HepG2 (cell line): ENCODE measurements around the gene OSBPL2. TPM values are rescaled to one million over a fixed set of nuclear protein-coding genes. Genes with fewer than 3 reads are reported as not detected.

Source experiments
- ADNP ChIP-seq: sonication (generic); formaldehyde crosslinking; IDR thresholded peaks from 2 replicates; pipeline ENCODE4 v1.4.0; 2020; ENCODE audit warnings: missing genetic modification reagents
- ATF7-NPFF ChIP-seq: sonication (generic); formaldehyde crosslinking; IDR thresholded peaks from 2 replicates; pipeline ENCODE4 v1.8.1; 2023; ENCODE audit warnings: mild to moderate bottlenecking, low read depth, missing genetic modification reagents, moderate library complexity
- ESRRA ChIP-seq: sonication (generic); formaldehyde crosslinking; IDR thresholded peaks from 2 replicates; pipeline ENCODE4 v1.5.1; 2020; ENCODE audit warnings: mild to moderate bottlenecking, low read depth, missing genetic modification reagents
- FOXK1 ChIP-seq: sonication (generic); formaldehyde crosslinking; IDR thresholded peaks from 2 replicates; pipeline ENCODE4 v1.4.0; 2020; ENCODE audit warnings: low read depth, missing genetic modification reagents, borderline replicate concordance
- FOXO1 ChIP-seq: sonication (generic); formaldehyde crosslinking; IDR thresholded peaks from 2 replicates; pipeline ENCODE4 v1.4.0; 2020; ENCODE audit warnings: missing genetic modification reagents
- GTF2F1 ChIP-seq: fragments of 150-350 bp; IDR thresholded peaks from 2 replicates; pipeline ENCODE4 v1.6.1; 2014; ENCODE audit warnings: low read length
- ISL2 ChIP-seq: sonication (generic); formaldehyde crosslinking; IDR thresholded peaks from 2 replicates; pipeline ENCODE4 v1.5.0; 2020; ENCODE audit warnings: missing genetic modification reagents
- MLLT10 ChIP-seq: sonication (generic); formaldehyde crosslinking; IDR thresholded peaks from 2 replicates; pipeline ENCODE4 v1.4.0; 2020; ENCODE audit warnings: missing genetic modification reagents
- PITX1 ChIP-seq: sonication (generic); formaldehyde crosslinking; IDR thresholded peaks from 2 replicates; pipeline ENCODE4 v1.5.1; 2020; ENCODE audit warnings: mild to moderate bottlenecking, missing genetic modification reagents
- POLR2G ChIP-seq: fragments of 200-400 bp; formaldehyde crosslinking; IDR thresholded peaks from 2 replicates; pipeline ENCODE4 v1.6.1; 2018; ENCODE audit warnings: mild to moderate bottlenecking, low read depth, low read length, moderate library complexity
- REPIN1 ChIP-seq: sonication (generic); formaldehyde crosslinking; IDR thresholded peaks from 2 replicates; pipeline ENCODE4 v1.8.0; 2022; ENCODE audit warnings: missing genetic modification reagents, low read depth, mild to moderate bottlenecking, borderline replicate concordance
- ZNF317 ChIP-seq: sonication (generic); formaldehyde crosslinking; IDR thresholded peaks from 2 replicates; pipeline ENCODE4 v1.5.0; 2020; ENCODE audit warnings: mild to moderate bottlenecking, missing genetic modification reagents
- ZNF329 ChIP-seq: sonication (generic); formaldehyde crosslinking; IDR thresholded peaks from 2 replicates; pipeline ENCODE4 v1.9.0; 2021; ENCODE audit warnings: low read depth, mild to moderate bottlenecking, missing genetic modification reagents
- ZNF558 ChIP-seq: sonication (generic); formaldehyde crosslinking; IDR thresholded peaks from 2 replicates; pipeline ENCODE4 v1.9.0; 2022; ENCODE audit warnings: mild to moderate bottlenecking, missing genetic modification reagents, borderline replicate concordance
- ZNF703 ChIP-seq: sonication (generic); formaldehyde crosslinking; IDR thresholded peaks from 2 replicates; pipeline ENCODE4 v1.5.1; 2020; ENCODE audit warnings: missing genetic modification reagents, mild to moderate bottlenecking, moderate library complexity, borderline replicate concordance
- ZNF782 ChIP-seq: sonication (generic); formaldehyde crosslinking; IDR thresholded peaks from 2 replicates; pipeline ENCODE4 v1.4.0; 2020; ENCODE audit warnings: missing genetic modification reagents, mild to moderate bottlenecking, borderline replicate concordance
- polyA plus RNA-seq, 8 experiments: library from polyadenylated mRNA; depleted of rRNA in 3 of 8; stranded (reverse) in 7 of 8; unstranded in 1 of 8; fragments of >200 nt; fragmentation: Illumina TruSeq in 4 of 8; extraction: Trizol in 4 of 8; gene quantifications; 2 replicates each; pipeline versions ENCODE4 v1.2.1 to v1.2.3, GENCODE V29; 2011 to 2016; ENCODE audit warnings: low read depth in 4 of 8, missing spikeins in 1 of 8, mixed read lengths in 1 of 8; ENCODE audit not compliant: insufficient read depth in 1 of 8
- total RNA-seq, 5 experiments: library from RNA; depleted of rRNA; stranded (reverse); fragments of >200 nt; fragmentation: Illumina TruSeq; extraction: Trizol; gene quantifications; 2 replicates each; pipeline ENCODE4 v1.2.3, GENCODE V29; 2016; ENCODE audit warnings: low read depth in 1 of 5
- TF ChIP-seq, protein P1 (sequence below): sonication (generic); formaldehyde crosslinking; IDR thresholded peaks from 2 replicates; pipeline ENCODE4 v1.8.1; 2022; ENCODE audit warnings: low read depth, mild to moderate bottlenecking, missing genetic modification reagents
- TF ChIP-seq, protein P2 (sequence below): sonication (generic); formaldehyde crosslinking; IDR thresholded peaks from 2 replicates; pipeline ENCODE4 v1.5.0; 2020; ENCODE audit warnings: missing genetic modification reagents, mild to moderate bottlenecking, borderline replicate concordance
- TF ChIP-seq, protein P3 (sequence below): sonication (generic); formaldehyde crosslinking; IDR thresholded peaks from 2 replicates; pipeline ENCODE4 v1.5.0; 2020; ENCODE audit warnings: missing genetic modification reagents
- TF ChIP-seq, protein P4 (sequence below): sonication (generic); formaldehyde crosslinking; IDR thresholded peaks from 2 replicates; pipeline ENCODE4 v1.4.0; 2020; ENCODE audit warnings: missing genetic modification reagents, borderline replicate concordance

The OSBPL2 gene
- total and polyA plus RNA-seq, 2 of the 13 experiments (the other 11 are each of a cell fraction or from before 2014, with no cell fraction given) = 18.5 to 37.4 TPM

GRCh38 chr20:62303340-62304226 is 65.3 kb downstream of the OSBPL2 start (continued):
- TF ChIP-seq ZNF329 (no peak), ZNF703 (0 out of 2 replicates have a peak, but pooled peaks have one; percentile 77), FOXO1 (CRISPR knock-in tag) (peak; percentile 32; the same call in 1 of the 2 replicates), ISL2 (CRISPR knock-in tag) (0 out of 2 replicates have a peak, but pooled peaks have one; percentile 31), PITX1 (CRISPR knock-in tag) (peak; percentile 79), ADNP (CRISPR knock-in tag) (no peak), ZNF558 (0 out of 2 replicates have a peak, but pooled peaks have one; percentile 74), ZNF782 (no peak), FOXK1 (0 out of 2 replicates have a peak, but pooled peaks have one; percentile 50), ESRRA (CRISPR knock-in tag) (0 out of 2 replicates have a peak, but pooled peaks have one; percentile 50), MLLT10 (CRISPR knock-in tag) (0 out of 2 replicates have a peak, but pooled peaks have one; percentile 73), ATF7-NPFF (CRISPR knock-in tag) (0 out of 2 replicates have a peak, but pooled peaks have one; percentile 27), ZNF317 (0 out of 2 replicates have a peak, but pooled peaks have one; percentile 26), REPIN1 (CRISPR knock-in tag) (0 out of 2 replicates have a peak, but pooled peaks have one; percentile 8), POLR2G (peak; percentile 39; the same call in 1 of the 2 replicates), GTF2F1 (no peak)
- TF ChIP-seq, protein P1, sequence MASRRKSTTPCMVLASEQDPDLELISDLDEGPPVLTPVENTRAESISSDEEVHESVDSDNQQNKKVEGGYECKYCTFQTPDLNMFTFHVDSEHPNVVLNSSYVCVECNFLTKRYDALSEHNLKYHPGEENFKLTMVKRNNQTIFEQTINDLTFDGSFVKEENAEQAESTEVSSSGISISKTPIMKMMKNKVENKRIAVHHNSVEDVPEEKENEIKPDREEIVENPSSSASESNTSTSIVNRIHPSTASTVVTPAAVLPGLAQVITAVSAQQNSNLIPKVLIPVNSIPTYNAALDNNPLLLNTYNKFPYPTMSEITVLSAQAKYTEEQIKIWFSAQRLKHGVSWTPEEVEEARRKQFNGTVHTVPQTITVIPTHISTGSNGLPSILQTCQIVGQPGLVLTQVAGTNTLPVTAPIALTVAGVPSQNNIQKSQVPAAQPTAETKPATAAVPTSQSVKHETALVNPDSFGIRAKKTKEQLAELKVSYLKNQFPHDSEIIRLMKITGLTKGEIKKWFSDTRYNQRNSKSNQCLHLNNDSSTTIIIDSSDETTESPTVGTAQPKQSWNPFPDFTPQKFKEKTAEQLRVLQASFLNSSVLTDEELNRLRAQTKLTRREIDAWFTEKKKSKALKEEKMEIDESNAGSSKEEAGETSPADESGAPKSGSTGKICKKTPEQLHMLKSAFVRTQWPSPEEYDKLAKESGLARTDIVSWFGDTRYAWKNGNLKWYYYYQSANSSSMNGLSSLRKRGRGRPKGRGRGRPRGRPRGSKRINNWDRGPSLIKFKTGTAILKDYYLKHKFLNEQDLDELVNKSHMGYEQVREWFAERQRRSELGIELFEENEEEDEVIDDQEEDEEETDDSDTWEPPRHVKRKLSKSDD (CRISPR knock-in tag) = no peak
- TF ChIP-seq, protein P2, sequence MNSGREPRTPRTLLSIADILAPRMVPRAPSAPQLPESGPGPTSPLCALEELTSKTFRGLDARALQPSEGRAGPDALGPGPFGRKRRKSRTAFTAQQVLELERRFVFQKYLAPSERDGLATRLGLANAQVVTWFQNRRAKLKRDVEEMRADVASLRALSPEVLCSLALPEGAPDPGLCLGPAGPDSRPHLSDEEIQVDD = peak; percentile 46; the same call in 1 of the 2 replicates
- TF ChIP-seq, protein P3, sequence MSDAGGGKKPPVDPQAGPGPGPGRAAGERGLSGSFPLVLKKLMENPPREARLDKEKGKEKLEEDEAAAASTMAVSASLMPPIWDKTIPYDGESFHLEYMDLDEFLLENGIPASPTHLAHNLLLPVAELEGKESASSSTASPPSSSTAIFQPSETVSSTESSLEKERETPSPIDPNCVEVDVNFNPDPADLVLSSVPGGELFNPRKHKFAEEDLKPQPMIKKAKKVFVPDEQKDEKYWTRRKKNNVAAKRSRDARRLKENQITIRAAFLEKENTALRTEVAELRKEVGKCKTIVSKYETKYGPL = 0 out of 2 replicates have a peak, but pooled peaks have one; percentile 12
- TF ChIP-seq, protein P4, sequence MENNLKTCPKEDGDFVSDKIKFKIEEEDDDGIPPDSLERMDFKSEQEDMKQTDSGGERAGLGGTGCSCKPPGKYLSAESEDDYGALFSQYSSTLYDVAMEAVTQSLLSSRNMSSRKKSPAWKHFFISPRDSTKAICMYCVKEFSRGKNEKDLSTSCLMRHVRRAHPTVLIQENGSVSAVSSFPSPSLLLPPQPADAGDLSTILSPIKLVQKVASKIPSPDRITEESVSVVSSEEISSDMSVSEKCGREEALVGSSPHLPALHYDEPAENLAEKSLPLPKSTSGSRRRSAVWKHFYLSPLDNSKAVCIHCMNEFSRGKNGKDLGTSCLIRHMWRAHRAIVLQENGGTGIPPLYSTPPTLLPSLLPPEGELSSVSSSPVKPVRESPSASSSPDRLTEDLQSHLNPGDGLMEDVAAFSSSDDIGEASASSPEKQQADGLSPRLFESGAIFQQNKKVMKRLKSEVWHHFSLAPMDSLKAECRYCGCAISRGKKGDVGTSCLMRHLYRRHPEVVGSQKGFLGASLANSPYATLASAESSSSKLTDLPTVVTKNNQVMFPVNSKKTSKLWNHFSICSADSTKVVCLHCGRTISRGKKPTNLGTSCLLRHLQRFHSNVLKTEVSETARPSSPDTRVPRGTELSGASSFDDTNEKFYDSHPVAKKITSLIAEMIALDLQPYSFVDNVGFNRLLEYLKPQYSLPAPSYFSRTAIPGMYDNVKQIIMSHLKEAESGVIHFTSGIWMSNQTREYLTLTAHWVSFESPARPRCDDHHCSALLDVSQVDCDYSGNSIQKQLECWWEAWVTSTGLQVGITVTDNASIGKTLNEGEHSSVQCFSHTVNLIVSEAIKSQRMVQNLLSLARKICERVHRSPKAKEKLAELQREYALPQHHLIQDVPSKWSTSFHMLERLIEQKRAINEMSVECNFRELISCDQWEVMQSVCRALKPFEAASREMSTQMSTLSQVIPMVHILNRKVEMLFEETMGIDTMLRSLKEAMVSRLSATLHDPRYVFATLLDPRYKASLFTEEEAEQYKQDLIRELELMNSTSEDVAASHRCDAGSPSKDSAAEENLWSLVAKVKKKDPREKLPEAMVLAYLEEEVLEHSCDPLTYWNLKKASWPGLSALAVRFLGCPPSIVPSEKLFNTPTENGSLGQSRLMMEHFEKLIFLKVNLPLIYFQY (CRISPR knock-in tag) = 0 out of 2 replicates have a peak, but pooled peaks have one; percentile 14
